SK-MEL-5 (cell line): ENCODE measurements around the gene AFDN. TPM values are rescaled to one million over a fixed set of nuclear protein-coding genes. Genes with fewer than 3 reads are reported as not detected.
A peak's percentile ranks its signal among the peaks of the same experiment; 100 is the strongest.
"Not testable (repeated sequence)": the region's sequence is repeated elsewhere in the genome, so short reads cannot be mapped to it uniquely, and the experiment has no call there.

Experiments used
- DNase-seq: peaks from one replicate; pipeline ENCODE4 v3.0.0-alpha.2; 2016; ENCODE audit warnings: low read depth, low spot score
- in situ Hi-C: cut with HindIII; loops from 2 replicates; pipeline ENCODE4 v1.10.0; 2016; ENCODE audit warnings: low sequenced_read_pairs, high pct_unique_total_duplicates, low pct_unique_long_range_greater_than_20kb
- total RNA-seq: library from RNA; depleted of rRNA; stranded (reverse); fragments of >200 nt; shearing (Covaris generic); gene quantifications from 2 replicates; pipeline ENCODE4 v1.2.3, GENCODE V29; 2014

The AFDN gene
- total RNA-seq, 1 experiment from 2014 or later = 47.5 TPM

DNA sequence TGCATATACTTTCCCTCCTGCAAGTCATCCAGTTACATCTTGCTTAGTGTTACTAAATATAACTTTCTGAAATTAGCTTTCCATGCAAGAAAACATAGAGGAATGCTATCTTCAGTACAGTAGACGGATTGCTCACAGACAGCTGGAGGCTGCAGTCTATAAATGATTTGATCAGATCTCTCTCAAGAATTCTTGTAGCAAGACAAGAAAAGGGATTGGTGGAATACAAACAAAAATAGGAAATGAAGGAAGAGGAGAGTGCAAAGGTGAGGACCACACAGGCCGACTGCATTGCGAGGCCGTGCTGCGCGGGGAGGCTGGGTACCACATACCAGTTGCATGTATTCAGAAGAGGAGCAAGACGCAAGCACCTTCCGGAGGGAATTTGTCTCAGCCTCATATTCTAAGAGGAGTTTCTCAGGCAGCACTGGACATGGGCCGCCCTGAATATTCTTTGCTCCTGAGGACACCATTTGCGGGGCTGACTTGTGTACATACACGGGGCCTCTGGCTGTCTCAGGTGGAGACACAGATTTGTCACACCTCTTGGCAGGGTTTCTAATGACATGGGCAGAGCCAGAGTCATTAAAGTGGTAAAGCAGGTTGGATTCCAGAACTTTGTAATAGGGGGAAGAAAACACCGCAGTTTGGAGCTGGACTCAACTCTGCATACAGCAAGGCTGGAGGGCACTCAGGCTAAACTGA lies 148.1 kb downstream of the AFDN start:
- no peak for DNase-seq
- in situ Hi-C loops = no loop called here

DNA sequence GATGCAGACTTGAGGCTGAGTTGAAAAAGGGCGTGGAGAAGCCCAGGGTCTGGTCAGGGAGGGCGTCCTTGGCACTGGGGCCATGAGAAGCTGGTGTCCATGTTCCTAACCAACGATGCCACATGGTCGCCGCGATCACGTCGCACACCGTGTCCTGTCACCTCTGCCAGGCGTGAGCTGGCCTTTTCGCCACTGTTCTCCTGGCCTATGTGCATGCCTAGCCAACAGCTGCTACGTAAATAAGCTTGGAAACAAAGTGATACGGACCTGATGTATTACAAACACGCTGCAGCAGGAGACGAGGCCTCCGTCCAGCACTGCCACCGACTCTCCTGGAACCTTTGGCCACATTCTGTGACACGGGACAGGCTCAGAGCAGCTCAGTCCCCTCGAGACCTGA lies 148.7 kb downstream of the AFDN start:
- in situ Hi-C loops = no loop called here
- DNase-seq = no peak

DNA sequence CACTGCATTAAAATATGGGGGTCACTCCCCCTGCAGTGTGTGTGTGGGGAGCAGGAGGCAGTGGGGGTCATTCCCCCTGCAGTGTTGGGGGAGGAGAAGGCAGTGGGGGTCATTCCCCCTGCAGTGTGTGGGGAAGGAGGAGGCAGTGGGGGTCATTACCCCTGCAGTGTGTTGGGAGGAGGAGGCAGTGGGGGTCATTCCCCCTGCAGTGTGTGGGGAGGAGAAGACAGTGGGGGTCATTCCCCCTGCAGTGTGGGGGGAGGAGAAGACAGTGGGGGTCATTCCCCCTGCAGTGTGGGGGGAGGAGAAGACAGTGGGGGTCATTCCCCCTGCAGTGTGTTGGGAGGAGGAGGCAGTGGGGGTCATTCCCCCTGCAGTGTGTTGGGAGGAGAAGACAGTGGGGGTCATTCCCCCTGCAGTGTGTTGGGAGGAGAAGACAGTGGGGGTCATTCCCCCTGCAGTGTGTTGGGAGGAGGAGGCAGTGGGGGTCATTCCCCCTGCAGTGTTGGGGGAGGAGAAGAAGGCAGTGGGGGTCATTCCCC lies 149.5 kb downstream of the AFDN start:
- in situ Hi-C loops, DNase-seq: not testable (repeated sequence)

DNA sequence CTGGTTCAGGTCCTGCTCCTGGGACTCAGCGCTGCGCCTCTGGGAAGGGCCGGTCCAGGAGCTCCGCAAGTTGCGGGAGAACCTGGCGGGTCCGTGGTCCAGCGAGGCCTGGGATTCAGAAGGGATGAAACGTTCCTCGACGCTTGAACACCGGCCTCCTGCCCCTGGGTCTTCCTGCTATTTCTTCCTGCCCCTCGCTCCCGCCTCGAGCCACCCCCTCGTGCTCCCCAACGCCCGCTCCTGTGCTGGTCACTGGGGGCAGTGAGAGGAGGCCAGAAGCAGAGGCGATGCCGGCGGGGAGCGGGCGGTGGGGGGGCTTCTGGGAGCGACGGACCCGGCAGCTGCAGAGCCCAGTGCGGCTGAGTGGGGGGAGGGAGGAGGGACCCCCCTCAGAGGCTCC lies 150.0 kb downstream of the AFDN start:
- no peak for DNase-seq
- in situ Hi-C loops = no loop called here

DNA sequence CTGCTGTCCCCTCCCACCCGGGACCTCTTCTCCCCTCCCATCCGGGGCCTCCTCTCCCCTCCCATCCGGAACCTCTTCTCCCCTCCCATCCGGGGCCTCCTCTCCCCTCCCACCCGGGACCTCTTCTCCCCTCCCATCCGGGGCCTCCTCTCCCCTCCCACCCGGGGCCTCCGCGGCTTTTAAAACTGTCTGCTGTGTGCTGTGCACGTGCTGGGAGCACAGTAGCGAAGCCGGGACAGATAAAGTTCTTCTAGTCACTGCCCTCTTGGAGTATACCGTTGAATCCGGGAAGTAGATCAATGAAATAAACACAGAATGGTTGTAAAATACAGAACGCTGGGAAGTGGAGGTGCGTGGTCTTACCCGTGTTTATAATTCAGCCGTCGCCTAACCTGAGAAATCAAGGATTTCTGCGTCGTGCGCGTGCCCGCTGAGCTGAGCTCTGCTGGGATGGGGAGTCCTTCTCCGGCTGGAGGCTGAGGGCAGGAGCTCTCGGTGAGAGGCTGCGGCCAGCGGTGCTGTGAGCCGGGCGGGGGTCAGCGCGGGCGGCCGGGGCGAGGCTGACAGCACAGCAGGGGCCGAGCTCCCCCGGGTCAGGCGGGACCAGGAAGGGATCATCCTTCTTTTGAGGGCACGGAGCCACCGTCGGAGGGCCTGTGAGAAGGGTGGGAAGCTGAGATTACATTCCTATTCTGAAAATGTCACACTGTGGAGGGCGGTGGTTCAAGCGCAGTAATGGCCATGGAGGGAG lies 151.2 kb downstream of the AFDN start:
- DNase-seq = no peak
- in situ Hi-C loops = no loop called here

DNA sequence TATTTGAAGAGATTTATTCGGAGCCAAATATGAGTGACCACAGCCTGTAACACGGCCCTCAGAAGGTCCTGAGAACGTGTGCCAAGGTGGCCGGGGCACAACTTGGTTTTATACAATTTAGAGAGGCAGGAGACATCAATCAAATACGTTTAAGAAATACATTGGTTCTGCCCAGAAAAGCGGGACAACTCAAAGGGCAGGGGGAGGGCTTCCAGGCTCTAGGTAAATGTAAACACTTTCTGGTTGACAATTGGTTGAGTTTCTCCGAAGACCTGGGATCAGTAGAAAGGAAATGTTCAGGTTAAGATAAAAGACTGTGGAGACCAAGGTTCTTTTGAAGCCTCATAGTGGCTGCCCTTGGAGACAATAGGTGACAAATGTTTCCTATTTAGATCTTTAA lies 151.9 kb downstream of the AFDN start:
- in situ Hi-C loops = no loop called here
- DNase-seq = no peak

DNA sequence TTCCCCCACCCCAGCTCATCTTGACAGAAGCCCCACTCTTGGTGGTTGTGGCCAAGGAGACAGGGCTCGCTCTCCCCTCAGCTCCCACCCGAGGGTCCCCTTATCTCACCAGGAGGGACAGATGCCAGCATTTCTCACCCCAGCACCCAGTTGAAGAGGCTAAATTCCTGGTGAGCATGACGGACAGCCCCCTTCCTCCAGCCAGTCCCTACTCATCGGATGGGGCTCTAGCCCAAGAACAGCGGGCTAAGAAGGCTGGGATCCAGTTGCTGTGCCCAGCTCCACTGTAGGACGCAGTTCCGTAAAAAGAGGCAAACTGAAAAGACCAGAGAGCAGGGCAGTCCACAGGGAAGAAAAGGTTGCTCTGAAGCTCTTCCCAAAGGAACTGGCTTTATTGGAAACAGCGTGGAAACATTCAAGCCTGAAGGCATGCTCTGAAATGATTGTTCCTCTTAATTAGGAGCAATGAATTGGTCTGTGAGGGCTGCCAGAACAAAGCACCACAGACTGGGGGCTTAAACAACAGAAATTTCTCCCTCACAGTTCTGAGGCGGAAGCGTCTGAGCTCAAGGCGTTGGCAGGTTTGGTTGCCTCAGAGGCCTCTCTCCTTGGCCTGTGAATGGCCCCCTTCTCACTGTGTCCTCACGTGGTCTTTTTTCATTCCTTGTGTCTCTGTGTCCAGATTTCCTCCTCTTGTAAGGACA lies 152.9 kb downstream of the AFDN start:
- no peak for DNase-seq
- in situ Hi-C loops = no loop called here

DNA sequence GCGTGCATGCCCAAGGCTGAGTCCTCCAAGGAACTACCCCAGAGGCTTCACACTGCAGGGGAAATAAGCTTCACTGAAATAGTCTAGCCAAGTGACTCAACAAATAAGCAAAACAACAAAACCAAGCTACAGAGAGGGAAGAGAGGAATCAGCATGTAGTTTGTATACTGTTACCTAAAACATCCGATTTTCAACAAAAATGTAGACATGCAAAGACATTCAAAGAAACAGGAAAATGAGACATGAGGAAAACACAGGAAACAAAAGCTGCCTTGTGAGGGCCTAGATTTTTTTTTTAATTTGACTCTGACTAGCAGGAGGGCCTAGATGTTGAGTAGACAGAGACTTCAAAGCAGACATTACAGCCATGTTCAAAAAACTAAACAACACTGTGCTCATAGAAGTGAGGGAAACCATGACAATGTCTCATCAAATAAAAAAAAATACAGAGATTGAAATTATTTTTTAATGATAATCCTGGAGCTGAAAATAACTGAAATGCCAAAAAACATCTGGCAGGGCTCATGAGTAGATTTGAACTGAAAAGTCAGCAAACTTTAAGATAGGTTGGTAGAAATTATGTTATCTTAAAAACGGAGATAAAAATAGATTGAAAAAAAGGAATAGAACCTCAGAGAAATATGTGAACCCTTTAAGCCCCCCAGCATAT lies 154.3 kb downstream of the AFDN start:
- DNase-seq = peak; percentile 17
- in situ Hi-C loops = no loop called here

DNA sequence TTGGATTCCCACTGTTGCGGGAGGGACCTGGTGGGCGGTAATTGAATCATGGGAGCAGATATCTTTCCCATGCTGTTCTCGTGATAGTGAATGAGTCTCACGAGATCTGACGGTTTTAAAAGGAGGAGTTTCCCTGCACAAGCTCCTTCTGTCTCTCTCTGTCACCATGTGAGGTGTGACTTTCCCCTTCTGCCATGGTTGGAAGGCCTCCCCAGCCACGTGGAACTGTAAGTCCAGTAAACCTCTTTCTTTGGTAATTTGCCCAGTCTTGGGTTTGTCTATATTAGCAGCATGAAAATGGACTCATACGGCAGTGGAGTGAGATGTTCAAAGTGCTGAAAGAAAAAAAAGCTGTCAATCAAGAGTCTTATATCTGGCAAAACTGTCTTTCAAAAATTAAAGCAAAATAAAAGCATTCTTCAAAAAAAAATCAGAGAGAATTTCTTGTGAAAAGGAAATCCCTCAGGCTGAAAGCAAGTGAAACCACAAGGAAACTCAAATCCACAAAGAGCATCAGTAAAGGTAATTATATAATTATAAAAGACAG lies 155.3 kb downstream of the AFDN start:
- in situ Hi-C loops = no loop called here
- DNase-seq = peak; percentile 27

DNA sequence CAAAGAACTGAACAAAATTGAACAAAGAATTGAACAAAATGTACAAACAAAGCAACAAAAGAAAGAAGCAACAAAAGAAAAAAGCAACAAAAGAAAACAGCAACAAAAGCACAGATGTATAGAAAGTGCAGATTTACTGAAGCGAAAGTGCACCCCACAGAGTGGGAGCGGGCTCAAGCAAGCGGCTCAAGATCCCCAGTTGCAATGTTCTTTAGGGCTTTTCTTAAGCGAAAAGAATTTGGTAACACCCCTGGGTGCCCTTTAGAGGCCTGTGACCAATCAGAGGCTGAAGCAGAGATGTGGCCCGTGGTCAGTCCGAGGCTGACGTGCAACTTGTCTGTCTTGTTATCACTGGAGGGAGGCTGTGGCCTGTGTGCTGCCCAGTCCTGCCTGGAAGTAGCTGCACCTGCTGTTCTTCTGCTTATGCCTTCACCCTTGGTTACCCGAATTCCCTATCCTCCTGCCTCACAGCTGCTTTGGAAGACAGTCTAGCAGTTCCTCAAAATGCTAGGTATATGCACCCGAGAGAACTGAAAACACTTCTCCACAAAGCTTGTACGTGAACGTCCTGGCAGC lies 157.5 kb downstream of the AFDN start:
- no peak for DNase-seq

DNA sequence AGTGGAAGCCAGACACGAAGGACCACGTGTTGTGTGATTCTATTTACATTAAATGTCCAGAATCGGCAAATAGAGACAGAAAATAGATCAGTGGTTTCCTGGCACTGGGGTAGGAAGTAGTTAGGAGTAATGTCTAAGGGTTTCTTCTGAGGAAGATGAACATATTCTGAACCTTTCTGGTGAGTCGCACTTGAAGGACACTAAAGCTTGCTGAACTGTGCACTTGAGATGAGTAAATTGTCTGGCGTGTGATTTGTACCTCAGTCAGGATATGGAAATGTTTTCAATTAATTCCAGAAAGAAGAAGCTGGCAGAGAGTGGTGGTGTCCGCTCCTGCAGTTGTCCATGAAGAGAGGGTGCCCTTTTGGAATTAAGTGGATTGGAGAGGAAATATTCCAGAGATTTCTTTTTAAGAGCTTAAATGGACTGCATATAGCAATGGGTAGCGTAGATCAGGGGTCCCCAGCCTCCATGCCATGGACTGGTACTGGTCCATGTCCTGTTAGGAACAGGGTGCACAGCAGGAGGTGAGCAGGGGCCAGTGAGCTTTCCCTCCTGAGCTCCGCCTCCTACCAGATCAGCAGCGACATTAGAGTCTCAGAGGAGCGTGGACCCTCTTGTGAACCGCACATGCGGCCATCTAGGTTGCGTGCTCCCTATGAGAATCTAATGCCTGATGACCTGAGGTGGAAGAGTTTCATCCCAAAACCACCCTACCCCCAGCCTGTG lies 158.3 kb downstream of the AFDN start:
- no peak for DNase-seq
- in situ Hi-C loops = no loop called here

More for the DNA sequence above, 157.5 kb downstream of the AFDN start:
- in situ Hi-C loops = no loop called here

DNA sequence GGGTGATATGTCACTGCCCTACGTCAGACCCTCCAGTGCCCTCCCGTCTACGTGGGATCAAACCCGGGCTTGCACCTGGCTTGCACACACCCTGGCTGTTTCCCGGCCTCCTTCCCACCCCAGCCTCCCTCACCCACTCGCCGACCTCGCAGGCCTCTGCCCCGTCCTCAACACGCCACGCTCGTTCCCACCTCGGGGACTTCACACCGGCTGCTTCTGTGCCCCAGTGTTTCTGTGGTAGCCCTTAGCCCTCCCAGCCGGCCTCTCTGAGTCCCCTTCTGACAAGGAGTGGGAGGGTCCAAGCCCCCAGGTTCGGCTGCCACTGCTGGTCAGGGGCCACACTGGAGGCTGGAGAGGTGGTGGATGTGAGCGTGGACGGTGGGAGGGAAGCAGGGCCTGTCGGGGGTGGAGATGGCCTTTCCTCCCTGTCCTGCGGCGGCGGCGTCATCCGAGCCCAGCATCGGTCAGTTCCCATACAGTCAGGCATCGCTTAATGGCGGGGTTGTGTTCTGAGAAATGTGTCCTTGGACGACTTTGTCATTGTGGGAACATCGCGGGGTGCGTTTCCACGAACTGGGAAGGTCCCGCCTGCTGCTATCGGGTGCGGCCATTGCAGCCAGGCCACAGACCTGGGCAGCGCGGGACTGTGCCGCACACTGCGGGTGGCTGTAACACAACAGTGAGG lies 159.3 kb downstream of the AFDN start:
- in situ Hi-C loops = no loop called here
- no peak for DNase-seq

DNA sequence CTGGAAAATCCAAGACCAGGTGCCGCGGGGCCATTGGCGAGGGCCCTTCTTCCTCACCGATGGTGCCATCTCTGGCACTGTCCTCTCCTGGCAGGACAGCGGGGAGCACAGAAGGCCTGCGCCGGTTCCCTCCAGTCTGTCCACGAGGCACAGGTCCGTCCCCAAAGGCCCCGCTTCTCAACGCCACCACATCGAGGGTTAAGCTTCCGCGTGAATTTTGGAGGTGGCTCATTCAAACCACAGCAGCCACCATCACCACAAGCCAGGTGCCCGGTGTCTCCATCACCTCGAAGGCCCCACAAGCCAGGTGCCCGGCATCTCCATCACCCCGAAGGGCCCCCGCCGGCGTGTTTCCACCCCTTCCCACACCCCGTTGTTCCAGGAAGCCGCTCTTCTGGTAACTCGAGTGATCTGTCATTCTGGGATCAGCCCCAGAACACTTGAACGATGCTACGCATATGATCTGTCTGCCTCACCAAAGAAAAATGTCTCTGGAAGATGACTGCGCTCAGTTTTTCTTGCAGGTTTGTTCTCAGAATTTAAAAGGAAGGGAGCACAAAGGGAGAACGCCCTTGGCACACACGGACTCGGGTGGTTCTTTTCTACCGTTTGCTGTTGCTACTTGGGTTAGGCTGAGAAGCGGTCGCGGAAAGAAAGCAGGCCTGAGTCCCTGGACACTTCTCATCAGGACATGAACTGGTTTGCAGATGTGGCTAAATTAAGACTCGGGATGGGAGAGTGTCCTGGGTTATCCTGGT lies 160.9 kb downstream of the AFDN start:
- no peak for DNase-seq
- in situ Hi-C loops = no loop called here

DNA sequence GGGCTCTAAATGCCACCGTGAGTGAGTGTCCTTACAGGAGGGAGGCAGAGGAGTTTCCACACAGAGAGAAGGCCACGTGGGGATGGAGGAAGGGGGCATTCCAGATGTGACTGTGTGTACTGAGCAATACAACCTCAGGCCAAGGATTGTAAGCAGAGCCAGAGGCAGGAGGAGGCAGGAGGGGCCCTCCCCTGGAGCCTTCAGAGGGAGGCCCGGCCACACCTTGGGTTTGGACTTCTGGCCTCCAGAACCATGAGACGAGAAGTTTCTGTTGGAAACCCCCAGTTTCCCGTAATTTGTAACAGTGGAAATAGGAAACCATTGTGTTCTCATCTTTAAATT lies 161.4 kb downstream of the AFDN start:
- in situ Hi-C loops = no loop called here

DNA sequence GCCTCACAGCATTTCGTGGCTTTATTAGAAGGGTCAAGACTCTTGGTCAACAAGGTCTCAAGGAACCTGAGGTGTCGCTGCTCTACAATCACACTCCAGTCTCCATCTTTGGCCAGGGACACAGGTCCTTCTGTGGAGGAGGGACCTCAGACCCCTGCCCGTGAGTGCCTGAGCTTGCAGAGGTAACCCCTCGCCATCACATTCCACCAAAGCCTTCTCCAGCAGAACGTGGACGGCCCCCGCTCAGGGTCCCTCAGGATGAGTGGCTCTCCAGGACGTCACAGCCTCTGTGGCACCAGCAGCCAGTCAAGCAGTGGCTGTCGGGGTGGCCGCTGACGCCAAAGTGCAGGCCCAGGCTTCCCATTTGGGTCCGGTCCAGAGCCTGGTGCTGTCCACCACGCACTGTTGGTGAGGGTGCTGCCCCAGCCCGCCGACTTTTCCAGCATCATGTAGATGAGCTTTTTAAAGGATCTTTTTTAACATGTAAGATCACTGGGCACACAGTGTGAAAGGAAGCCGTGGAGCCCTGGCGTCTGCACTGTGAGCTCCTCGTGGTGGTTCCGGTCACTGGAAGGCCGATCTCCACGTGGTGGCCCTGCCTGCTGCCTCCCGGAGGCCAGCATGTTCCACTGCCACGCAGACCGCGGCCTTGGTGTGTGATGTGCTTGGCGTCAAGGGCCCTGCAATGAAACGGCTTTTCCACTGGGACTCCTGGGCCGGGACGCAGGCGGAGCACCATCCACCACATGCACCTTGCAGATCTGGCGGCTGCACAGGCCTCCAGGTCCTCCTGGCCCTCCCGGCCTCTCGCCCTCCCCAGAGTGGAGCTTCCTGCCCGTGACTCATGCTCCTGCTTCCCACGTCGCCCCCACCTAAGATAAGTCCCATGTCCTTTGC lies 162.5 kb downstream of the AFDN start:
- in situ Hi-C loops = no loop called here
- no peak for DNase-seq

More for the DNA sequence above, 161.4 kb downstream of the AFDN start:
- DNase-seq = no peak
